ENCODE data around the gene TMX1.
"Not testable (repeated sequence)": the region's sequence is repeated elsewhere in the genome, so short reads cannot be mapped to it uniquely, and the experiment has no call there.

The TMX1 gene

DNA sequence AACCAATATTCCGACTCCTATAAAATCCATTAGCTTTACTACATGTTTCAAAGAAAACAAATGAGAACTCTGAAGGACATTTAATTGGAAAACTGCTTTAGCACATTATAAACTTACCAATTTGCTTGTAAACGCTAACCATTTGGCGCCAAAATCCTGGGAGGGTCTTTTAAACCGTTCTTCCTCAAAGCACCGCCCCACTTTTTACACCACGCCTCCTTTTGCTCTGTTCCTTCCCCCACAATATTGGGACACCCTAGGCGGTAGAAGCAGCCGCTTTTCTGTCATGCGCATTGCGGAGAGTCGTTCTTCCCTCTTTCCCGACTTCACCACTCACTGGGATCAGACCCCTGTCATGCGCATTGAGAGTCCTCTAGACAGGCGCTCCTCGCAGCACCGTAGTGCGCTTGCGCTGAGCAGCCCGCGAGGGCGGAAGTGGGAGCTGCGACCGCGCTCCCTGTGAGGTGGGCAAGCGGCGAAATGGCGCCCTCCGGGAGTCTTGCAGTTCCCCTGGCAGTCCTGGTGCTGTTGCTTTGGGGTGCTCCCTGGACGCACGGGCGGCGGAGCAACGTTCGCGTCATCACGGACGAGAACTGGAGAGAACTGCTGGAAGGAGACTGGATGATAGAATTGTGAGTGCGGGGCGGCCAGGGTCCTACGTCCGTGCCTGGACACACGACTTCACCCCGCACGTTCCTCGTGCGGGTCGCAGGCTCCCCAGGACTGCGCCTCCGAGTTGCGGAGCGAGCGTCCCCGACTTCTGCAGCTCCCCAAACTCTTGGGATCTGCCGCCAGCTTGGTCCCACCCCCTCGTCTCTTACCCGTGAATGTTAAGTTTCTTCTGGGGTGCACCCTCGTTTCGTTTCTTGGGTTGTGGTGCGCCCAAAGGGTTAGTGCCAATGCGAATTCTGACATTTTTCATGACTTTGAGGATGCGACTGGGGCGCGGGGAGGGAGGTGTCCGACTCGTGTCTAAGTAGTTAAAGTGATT, at the start of gene TMX1:
TSS of gene TMX1 (plus strand) at position 435 of the 991 bp plus-strand sequence. CDS start at position 481, 46 bp downstream.
- DNase-seq = peak; percentile 73

GRCh38 chr14:51201890-51202289, 38.2 kb upstream of the TMX1 start:
- DNase-seq = no peak

DNA sequence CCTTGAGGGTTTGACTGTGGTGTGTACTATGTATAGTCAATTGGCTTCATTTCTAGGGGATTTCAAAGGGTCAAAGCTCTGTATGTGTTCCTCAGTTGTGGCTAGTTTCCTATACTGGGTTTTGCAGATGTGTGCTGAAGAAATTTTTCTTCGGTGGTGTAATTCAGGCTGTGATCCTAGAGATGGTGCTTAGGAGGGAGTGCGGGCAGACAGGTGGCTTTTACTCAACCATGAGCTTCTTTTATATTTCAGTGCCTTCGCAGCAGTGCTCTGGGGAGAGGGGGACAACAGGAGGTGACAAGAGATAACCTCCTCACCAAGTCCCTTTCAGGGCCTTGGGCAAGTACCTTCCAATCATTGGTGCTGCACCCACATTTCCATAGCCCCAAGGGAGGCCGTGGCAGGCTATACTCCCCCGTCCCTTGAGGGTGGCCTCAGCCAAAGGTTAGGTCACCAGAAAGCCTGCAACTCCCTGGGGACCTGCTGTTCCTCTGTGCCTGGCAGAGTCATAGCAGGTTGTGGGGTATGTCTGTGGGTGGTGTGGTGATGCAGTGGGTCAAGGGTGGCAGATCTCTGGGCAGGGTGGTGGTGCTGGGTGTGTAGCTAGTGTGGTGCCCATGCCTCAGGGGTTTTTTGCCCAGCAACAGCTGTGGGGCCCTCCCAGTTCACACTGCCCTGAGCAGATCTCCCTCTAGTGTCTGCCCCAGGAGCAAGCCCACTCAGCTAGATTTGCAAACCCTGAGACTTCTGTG, 37.0 kb upstream of the TMX1 start:
- no peak for DNase-seq

- no peak for DNase-seq
Measured at GRCh38 chr14:51203881-51204280, 36.2 kb upstream of the TMX1 start.

- DNase-seq = no peak
Measured at GRCh38 chr14:51205486-51205885, 34.6 kb upstream of the TMX1 start.

DNA sequence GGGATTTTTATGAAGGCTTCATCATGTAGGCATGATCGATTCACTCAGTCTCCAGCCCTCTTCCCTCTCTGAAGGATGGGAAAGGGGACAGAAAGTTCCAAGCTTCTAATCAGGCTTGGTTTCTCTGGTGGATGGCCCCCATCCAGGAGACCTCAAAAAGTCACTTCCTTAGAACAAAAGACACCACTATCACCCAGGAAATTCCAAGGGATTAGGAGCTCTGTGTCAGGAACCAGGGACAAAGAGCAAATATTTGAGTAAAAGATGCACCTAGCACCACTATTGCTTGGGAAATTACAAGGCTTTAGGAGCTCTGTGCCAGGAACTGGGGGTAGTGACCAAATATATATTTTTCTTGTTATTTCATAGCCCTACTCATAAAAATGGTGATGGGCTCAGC, 33.6 kb upstream of the TMX1 start:
- no peak for DNase-seq

DNA sequence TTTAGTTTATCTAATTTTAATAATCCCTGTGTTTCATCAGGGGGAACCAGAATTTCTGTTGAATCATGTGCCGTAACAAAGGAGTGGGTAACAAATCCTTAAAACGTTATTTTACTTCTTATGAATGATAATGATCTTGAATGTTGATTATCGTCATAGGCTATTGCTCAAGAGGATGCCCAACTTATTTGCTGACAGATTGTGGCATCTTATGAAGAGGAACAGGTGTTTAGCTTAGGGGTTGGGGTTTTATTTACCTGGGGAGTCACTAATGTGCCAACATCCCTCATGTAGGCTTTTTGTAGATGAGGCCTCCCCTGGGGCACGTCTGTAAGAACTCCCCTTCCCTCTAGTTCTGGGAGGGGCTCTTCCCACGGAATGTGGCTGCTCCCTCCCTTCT, 32.4 kb upstream of the TMX1 start:
- no peak for DNase-seq

DNA sequence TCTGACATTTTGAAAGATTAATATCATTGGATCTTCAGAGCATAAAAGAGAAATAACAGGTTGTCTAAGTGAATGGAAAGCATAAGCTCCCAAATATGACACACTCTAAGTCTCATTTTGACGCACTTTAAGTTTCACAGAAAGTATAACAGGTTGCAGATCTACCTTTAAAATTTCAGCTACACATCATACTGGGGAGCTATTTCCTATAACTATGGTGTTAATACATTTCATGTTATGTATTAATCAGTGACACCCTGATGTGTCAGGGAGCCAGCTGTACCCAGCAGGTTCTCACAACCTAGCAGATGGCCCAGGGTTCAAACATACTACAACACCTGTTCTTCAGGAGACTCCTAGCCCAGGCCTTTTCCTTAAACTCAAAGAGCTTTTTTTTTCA, 31.1 kb upstream of the TMX1 start:
- DNase-seq = no peak

DNA sequence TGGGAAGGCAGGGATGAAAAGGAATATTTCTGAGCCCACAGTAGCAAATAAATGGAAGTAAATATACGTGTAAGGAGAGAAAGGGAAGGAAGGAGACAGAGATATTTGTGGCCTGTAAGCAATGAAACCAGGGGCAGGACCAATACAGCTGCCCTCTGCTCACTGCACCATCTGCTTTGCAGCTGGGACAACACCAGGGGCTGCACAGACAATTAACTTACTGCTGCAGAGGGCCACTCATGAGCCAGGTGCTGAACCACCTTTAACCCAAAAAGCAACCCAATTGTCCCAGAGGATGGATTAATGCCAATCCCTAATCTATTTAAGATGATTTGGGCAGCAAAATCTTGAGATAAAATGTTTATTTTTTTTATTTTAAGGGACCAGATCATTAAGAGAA, 30.6 kb upstream of the TMX1 start:
- no peak for DNase-seq

DNA sequence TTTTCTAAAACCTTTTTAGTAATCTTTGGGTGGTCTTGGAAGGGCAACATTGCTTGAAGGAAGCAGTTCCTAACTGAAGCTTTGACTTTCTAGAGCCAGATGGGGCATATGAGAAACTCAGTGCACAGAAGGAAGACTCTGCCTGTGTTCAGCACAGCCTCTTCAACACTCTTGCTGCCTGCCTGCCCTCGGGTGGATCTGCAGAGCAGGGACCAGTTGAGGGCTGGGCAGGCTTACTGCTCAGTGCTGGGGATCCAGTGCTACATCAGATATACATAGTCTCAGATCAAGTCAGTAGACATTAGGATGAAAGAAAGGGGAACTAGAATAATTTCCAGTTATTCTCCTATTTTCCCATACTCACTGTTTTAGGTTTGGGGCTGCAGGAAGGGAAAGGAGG, 29.5 kb upstream of the TMX1 start:
- no peak for DNase-seq

- no peak for DNase-seq
Measured at GRCh38 chr14:51211149-51211548, 28.9 kb upstream of the TMX1 start.

DNA sequence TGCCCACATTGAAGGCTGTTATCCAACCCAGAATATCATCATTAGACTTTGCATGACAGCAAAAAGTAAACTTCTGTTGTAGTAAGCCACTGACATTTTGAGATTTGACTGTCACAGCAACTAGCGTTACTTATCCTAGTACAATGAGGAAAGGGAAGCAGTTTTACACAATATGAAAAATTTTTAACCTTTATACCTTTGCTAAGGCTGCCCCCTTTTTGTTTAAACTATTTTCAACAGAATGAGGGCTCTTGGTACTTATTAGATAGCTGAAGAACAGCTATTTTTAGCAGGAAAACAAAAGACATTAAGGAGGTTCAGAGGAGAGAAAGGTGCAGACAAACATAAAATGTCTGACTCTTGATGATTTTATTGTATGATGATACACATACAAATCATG, 23.4 kb upstream of the TMX1 start:
- DNase-seq = no peak

DNA sequence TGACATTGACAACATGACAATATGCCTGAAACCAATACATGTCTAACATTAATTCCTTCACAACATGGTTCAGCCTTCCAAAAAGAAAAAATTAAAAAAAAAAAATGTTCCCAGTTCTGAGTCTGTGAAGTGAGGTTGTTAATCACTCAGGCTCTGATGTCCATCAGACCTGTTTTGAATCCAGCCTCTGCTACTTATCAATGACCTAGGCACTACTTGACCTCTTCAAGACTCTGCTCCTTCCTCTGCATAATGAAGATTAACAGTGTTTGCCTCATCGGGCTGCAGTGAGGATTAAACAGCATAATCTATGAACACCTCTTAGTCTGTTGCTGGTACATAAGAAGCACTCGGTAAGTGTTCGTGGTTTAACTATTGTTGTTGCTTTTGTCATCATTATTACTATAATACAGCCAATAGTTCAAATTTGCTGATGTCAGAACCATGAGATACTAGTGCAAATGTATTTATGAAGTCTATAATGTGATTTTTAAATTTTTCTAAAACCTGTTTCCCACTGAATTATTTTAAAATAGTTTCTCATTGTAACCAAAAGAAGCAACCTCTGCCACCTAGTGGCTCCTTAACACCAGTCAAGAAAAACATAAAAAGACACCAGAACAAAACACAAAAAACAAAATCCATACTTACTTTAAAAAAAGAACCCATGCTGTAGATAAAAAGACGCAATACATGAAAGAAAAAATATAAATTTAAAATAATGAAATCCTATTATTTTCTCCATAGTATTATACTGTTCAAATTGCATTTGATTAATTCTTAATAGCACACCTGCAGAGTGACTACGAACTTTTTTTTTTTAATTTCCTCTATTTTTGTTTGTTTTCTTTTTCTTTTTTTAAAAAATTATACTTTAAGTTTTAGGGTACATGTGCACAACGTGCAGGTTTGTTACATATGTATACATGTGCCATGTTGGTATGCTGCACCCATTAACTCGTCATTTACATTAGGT, 20.3 kb upstream of the TMX1 start:
- no peak for DNase-seq

GRCh38 chr14:51223463-51223862, 16.6 kb upstream of the TMX1 start:
- not testable (repeated sequence) for DNase-seq

GRCh38 chr14:51224551-51224950, 15.5 kb upstream of the TMX1 start:
- DNase-seq = no peak

DNA sequence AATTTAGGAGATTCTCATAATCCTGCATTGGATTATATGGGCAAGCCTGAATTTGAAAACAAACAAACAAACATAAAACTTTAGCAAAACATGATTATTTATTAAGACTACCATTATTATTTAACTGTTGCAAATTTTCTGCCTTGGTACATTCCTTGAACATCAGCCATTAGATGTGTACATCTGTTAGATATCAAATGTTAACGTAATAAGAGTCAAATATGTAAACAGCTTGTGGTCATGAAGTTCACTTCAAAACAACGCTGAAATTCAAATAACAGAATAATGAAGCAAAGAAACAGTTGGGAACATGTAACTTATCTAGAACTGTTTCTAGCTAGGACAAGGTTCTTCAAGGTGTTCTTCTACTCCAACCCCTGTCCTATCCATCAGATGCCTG, 14.3 kb upstream of the TMX1 start:
- no peak for DNase-seq

DNA sequence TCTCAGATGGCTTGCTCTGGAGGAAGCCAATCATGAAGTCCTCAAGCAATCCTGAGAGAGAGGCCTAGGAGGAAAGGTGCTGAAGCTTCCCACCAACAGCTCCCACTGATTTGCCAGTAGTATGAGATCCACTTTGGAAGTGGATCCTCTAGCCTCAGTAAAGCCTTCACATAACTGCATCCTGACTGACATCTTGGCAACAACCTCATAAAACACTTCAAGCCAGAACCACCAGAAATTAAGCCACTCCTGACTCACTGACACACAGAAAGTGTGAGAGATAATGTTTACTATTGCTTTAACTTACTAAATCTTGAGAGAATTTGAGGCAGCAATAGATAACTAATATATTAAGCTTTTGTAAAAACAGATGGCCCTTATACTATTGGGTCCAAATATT, 11.7 kb upstream of the TMX1 start:
- DNase-seq = no peak

GRCh38 chr14:51228890-51229289, 11.2 kb upstream of the TMX1 start:
- DNase-seq = no peak

DNA sequence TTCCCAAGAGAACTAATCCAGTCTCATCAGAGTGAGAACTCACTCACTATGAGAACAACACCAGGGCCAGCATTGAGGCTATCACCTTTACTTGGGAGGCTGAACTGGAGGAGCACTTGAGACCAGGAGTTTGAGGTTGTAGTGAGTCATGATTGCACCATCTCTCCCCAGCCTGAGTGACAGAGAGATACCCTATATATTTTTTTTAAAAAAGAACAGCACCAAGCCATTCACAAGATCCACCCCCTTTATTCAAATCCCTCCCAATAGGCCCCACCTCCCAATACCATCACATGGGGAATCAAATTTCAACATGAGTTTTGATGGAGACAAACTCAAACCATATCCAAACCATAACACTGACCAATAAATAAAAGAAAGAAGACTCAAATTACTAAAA, 3.7 kb upstream of the TMX1 start:
- no peak for DNase-seq

- DNase-seq = no peak
Measured at GRCh38 chr14:51240804-51241380, 845 bp downstream of the TMX1 start.

- no peak for DNase-seq
Measured at GRCh38 chr14:51242545-51243490, 2.8 kb downstream of the TMX1 start.
